K562 (cell line): ENCODE measurements around the gene TAF15. TPM values are rescaled to one million over a fixed set of nuclear protein-coding genes. Genes with fewer than 3 reads are reported as not detected.

Experiments
- CBFB ChIP-seq: sonication (generic); formaldehyde crosslinking; IDR thresholded peaks from 2 replicates; pipeline ENCODE4 v1.4.0; 2020; ENCODE audit warnings: mild to moderate bottlenecking, missing genetic modification reagents
- DPF2 ChIP-seq: fragments of 450-650 bp; IDR thresholded peaks from 2 replicates; pipeline ENCODE4 v1.6.1; 2016
- FOXA3 ChIP-seq, 2 experiments: fragments of 450-650 bp in 1 of 2; sonication (generic) in 1 of 2; formaldehyde crosslinking; IDR thresholded peaks in 1 of 2; conservative IDR thresholded peaks in 1 of 2; 2 replicates each; pipeline versions ENCODE4 v1.4.0 to v1.8.0; 2020 to 2022; ENCODE audit warnings: mild to moderate bottlenecking in 2 of 2, missing genetic modification reagents in 1 of 2
- FOXP4 ChIP-seq: sonication (generic); formaldehyde crosslinking; IDR thresholded peaks from 2 replicates; pipeline ENCODE4 v1.8.0; 2022; ENCODE audit warnings: mild to moderate bottlenecking, missing genetic modification reagents, borderline replicate concordance
- FUS ChIP-seq: fragments of 200-400 bp; formaldehyde crosslinking; optimal IDR thresholded peaks from 2 replicates; pipeline ENCODE3; 2017; ENCODE audit warnings: low read depth, low read length
- GTF2A2 ChIP-seq: IDR thresholded peaks from 2 replicates; pipeline ENCODE4 v1.6.1; 2016; ENCODE audit warnings: mild to moderate bottlenecking, missing genetic modification characterization, missing compliant biosample characterization
- KDM2B ChIP-seq: fragments of 250-450 bp; sonication (Bioruptor Pico); IDR thresholded peaks from 2 replicates; pipeline ENCODE4 v1.8.0; 2021; ENCODE audit warnings: mild to moderate bottlenecking, moderate library complexity
- MTA1 ChIP-seq: fragments of 450-650 bp; IDR thresholded peaks from 2 replicates; pipeline ENCODE4 v1.6.1; 2017; ENCODE audit warnings: borderline replicate concordance
- NBN ChIP-seq: fragments of 450-650 bp; IDR thresholded peaks from 2 replicates; pipeline ENCODE4 v1.6.1; 2016; ENCODE audit warnings: low read depth, mild to moderate bottlenecking
- NFRKB ChIP-seq: fragments of 450-650 bp; IDR thresholded peaks from 2 replicates; pipeline ENCODE4 v1.6.1; 2016; ENCODE audit warnings: low read depth
- POU5F1 ChIP-seq: fragments of 150-350 bp; IDR thresholded peaks from 2 replicates; pipeline ENCODE4 v1.6.1; 2014; ENCODE audit warnings: borderline replicate concordance, low read length, low read depth, mild to moderate bottlenecking; ENCODE audit not compliant: partially characterized antibody
- RFX5 ChIP-seq: IDR thresholded peaks from 2 replicates; pipeline ENCODE4 v1.6.1; 2011; ENCODE audit warnings: low read depth, mild to moderate bottlenecking, improper control_type of control experiment, low read length
- RFX7 ChIP-seq: fragments of 250-450 bp; sonication (Bioruptor Pico); IDR thresholded peaks from 2 replicates; pipeline ENCODE4 v1.5.1; 2021; ENCODE audit warnings: mild to moderate bottlenecking
- RHOXF2B ChIP-seq: fragments of 250-450 bp; sonication (Bioruptor Pico); conservative IDR thresholded peaks from 2 replicates; pipeline ENCODE4 v1.5.1; 2021
- SFPQ ChIP-seq: fragments of 200-400 bp; formaldehyde crosslinking; IDR thresholded peaks from 2 replicates; pipeline ENCODE4 v1.6.1; 2017; ENCODE audit warnings: mild to moderate bottlenecking, low read depth, low read length, moderate library complexity
- UBTF ChIP-seq, 2 experiments: IDR thresholded peaks; 2 replicates each; pipeline ENCODE4 v1.6.1; 2012; ENCODE audit warnings: improper control_type of control experiment in 2 of 2, low read depth in 2 of 2, low read length in 2 of 2, borderline replicate concordance in 1 of 2
- USF1 ChIP-seq: sonication (generic); formaldehyde crosslinking; IDR thresholded peaks from 2 replicates; pipeline ENCODE4 v1.9.0; 2022; ENCODE audit warnings: mild to moderate bottlenecking, missing genetic modification reagents
- ZNF24 ChIP-seq: fragments of 450-650 bp; IDR thresholded peaks from 2 replicates; pipeline ENCODE4 v1.6.1; 2016
- ZNF354B ChIP-seq: fragments of 250-450 bp; sonication (Bioruptor Pico); IDR thresholded peaks from 2 replicates; pipeline ENCODE4 v1.4.0; 2020
- polyA plus RNA-seq, 8 experiments: library from polyadenylated mRNA; depleted of rRNA in 4 of 8; stranded (reverse) in 5 of 8; unstranded in 3 of 8; fragments of >200 nt; fragmentation: Nextera tagmentation in 2 of 8; fragmentation: Illumina TruSeq in 1 of 8; extraction: Ambion mirVana in 2 of 8; extraction: Trizol in 1 of 8; gene quantifications; 2 replicates each; pipeline versions ENCODE4 v1.2.1 to v1.2.3, GENCODE V29; 2011 to 2014; ENCODE audit warnings: inconsistent platforms in 1 of 8, missing spikeins in 1 of 8
- total RNA-seq, 7 experiments: library from RNA; depleted of rRNA in 6 of 7; stranded (reverse); fragments of >200 nt in 6 of 7; fragmentation: Illumina TruSeq in 2 of 7; extraction: Trizol in 2 of 7; gene quantifications; 2 replicates each; pipeline versions ENCODE4 v1.2.1 to v1.2.3, GENCODE V29; 2011 to 2021; ENCODE audit warnings: low replicate concordance in 1 of 7

The TAF15 gene
- total and polyA plus RNA-seq, 9 of the 15 experiments (the other 6 are each of a cell fraction or from before 2014, with no cell fraction given) = 4.1 to 272 (median 56.8) TPM

- TF ChIP-seq FOXP4 (CRISPR knock-in tag) = no peak
- TF ChIP-seq MTA1 = no peak
- TF ChIP-seq UBTF (IDR thresholded peaks at IDR 0.05; ENCODE audit: borderline replicate concordance in 1 of 2, low read depth in 2 of 2, low read length in 2 of 2) = peak in 1 of 2 experiments; percentile 28; a peak in 1 of 4 replicates
- TF ChIP-seq RFX7 = no peak
- TF ChIP-seq FOXA3 (CRISPR knock-in tag; conservative IDR thresholded peaks at IDR 0.05 in 1 of 2, IDR thresholded peaks at IDR 0.05 in 1 of 2) = no peak
- TF ChIP-seq SFPQ = no peak
- peak; percentile 90; the same call in 1 of the 2 replicates for TF ChIP-seq NFRKB
- TF ChIP-seq FUS = peak; percentile 49
- no peak for TF ChIP-seq USF1 (CRISPR knock-in tag)
- no peak for TF ChIP-seq RFX5
- no peak for TF ChIP-seq CBFB (CRISPR knock-in tag)
- no peak for TF ChIP-seq POU5F1
- TF ChIP-seq NBN = no peak; the same call in 1 of the 2 replicates
- TF ChIP-seq DPF2 = peak; percentile 57; the same call in 1 of the 2 replicates
- TF ChIP-seq RHOXF2B = no peak
- TF ChIP-seq ZNF354B (CRISPR knock-in tag) = no peak
- TF ChIP-seq GTF2A2 (tag) = 0 out of 2 replicates have a peak, but pooled peaks have one; percentile 42
- peak; percentile 30; the same call in 1 of the 2 replicates for TF ChIP-seq ZNF24
- peak; percentile 80 for TF ChIP-seq KDM2B (CRISPR knock-in tag)
These were observed at the start of gene TAF15 (continued) for GRCh38 chr17:35808962-35809854.
